ENCODE data around the gene RIPOR3.
A peak's percentile ranks its signal among the peaks of the same experiment; 100 is the strongest.
"Not testable (repeated sequence)": the region's sequence is repeated elsewhere in the genome, so short reads cannot be mapped to it uniquely, and the experiment has no call there.

The RIPOR3 gene

GRCh38 chr20:50627747-50628146 lies 63.6 kb downstream of the RIPOR3 start:
- CTCF ChIA-PET = interaction anchor here (1.9 kb wide), 1 partner anchor 86 kb away, joined by 4 read pairs; no protein-coding TSS in a partner anchor
- no peak for DNase-seq (ENCODE audit: extremely low spot score)
- TF ChIP-seq FOXK2 (IDR thresholded peaks at IDR 0.05) (no peak), NFRKB (IDR thresholded peaks at IDR 0.05) (no peak), L3MBTL2 (conservative IDR thresholded peaks at IDR 0.05) (no peak), SUZ12 (IDR thresholded peaks at IDR 0.05) (no peak), LEF1 (IDR thresholded peaks at IDR 0.05; ENCODE audit: borderline replicate concordance) (no peak)
- POLR2A ChIA-PET = no interaction called here

- ChIA-PET POLR2A (interaction anchor here (1.3 kb wide), 1 partner anchor 164 kb away, joined by 6 read pairs; no protein-coding TSS in a partner anchor), CTCF (interaction anchor here (0.5 to 2.1 kb wide), 16 partner anchors 10 to 893 kb away, joined by 3 to 22 read pairs (median 4); partner anchors contain the start of gene BCAS4)
- peak; percentile 71 for DNase-seq (ENCODE audit: extremely low spot score)
- TF ChIP-seq ELF4 (IDR thresholded peaks at IDR 0.05) = no peak
- TF ChIP-seq TARDBP (IDR thresholded peaks at IDR 0.05) = no peak
- TF ChIP-seq CTBP1 (IDR thresholded peaks at IDR 0.05; ENCODE audit: borderline replicate concordance) = no peak
- no peak for TF ChIP-seq FOXM1 (IDR thresholded peaks at IDR 0.05; ENCODE audit: borderline replicate concordance)
- TF ChIP-seq PKNOX1 (IDR thresholded peaks at IDR 0.05) = no peak
- no peak for TF ChIP-seq FOXK2 (IDR thresholded peaks at IDR 0.05)
- no peak for TF ChIP-seq BHLHE40 (IDR thresholded peaks at IDR 0.05; ENCODE audit: borderline replicate concordance)
- TF ChIP-seq FOXA1 (IDR thresholded peaks at IDR 0.05) = no peak
- TF ChIP-seq L3MBTL2 (conservative IDR thresholded peaks at IDR 0.05) = no peak
- no peak for TF ChIP-seq NFRKB (IDR thresholded peaks at IDR 0.05)
- no peak for TF ChIP-seq SUZ12 (IDR thresholded peaks at IDR 0.05)
- TF ChIP-seq SP1 (IDR thresholded peaks at IDR 0.05) = no peak
- no peak for TF ChIP-seq LEF1 (IDR thresholded peaks at IDR 0.05; ENCODE audit: borderline replicate concordance)
- TF ChIP-seq ZNF384 (IDR thresholded peaks at IDR 0.05) = no peak
- TF ChIP-seq ARNT (IDR thresholded peaks at IDR 0.05) = no peak
- TF ChIP-seq HDGF (IDR thresholded peaks at IDR 0.05; ENCODE audit: borderline replicate concordance) = no peak
These were observed 65.2 kb downstream of the RIPOR3 start for GRCh38 chr20:50625986-50626677.

- DNase-seq (ENCODE audit: extremely low spot score) = no peak
- CTCF ChIA-PET = no interaction called here
- POLR2A ChIA-PET = no interaction called here
- TF ChIP-seq BHLHE40 (IDR thresholded peaks at IDR 0.05; ENCODE audit: borderline replicate concordance) = no peak
These were observed 66.9 kb downstream of the RIPOR3 start for GRCh38 chr20:50624351-50625016.

GRCh38 chr20:50621068-50621665 lies 70.2 kb downstream of the RIPOR3 start:
- DNase-seq (ENCODE audit: extremely low spot score) = no peak
- TF ChIP-seq TARDBP (IDR thresholded peaks at IDR 0.05) (no peak), FOXM1 (IDR thresholded peaks at IDR 0.05; ENCODE audit: borderline replicate concordance) (no peak), BHLHE40 (IDR thresholded peaks at IDR 0.05; ENCODE audit: borderline replicate concordance) (no peak), HDGF (IDR thresholded peaks at IDR 0.05; ENCODE audit: borderline replicate concordance) (no peak), LEF1 (IDR thresholded peaks at IDR 0.05; ENCODE audit: borderline replicate concordance) (no peak), FOXA1 (IDR thresholded peaks at IDR 0.05) (no peak), NFRKB (IDR thresholded peaks at IDR 0.05) (no peak), CTBP1 (IDR thresholded peaks at IDR 0.05; ENCODE audit: borderline replicate concordance) (no peak), PKNOX1 (IDR thresholded peaks at IDR 0.05) (no peak), ZNF384 (IDR thresholded peaks at IDR 0.05) (no peak), FOXK2 (IDR thresholded peaks at IDR 0.05) (no peak), SUZ12 (IDR thresholded peaks at IDR 0.05) (no peak), ELF4 (IDR thresholded peaks at IDR 0.05) (no peak)
- ChIA-PET POLR2A (no interaction called here), CTCF (no interaction called here)

GRCh38 chr20:50620459-50620858 lies 70.9 kb downstream of the RIPOR3 start:
- CTCF ChIA-PET; POLR2A ChIA-PET; DNase-seq (ENCODE audit: extremely low spot score): not testable (repeated sequence)

- POLR2A ChIA-PET = no interaction called here
These were observed 72.8 kb downstream of the RIPOR3 start for GRCh38 chr20:50618537-50618936.

More at GRCh38 chr20:50618537-50618936, 72.8 kb downstream of the RIPOR3 start:
- CTCF ChIA-PET = interaction anchor here (0.6 kb wide), 1 partner anchor 175 kb away, joined by 3 read pairs; no protein-coding TSS in a partner anchor
- TF ChIP-seq HDGF (IDR thresholded peaks at IDR 0.05; ENCODE audit: borderline replicate concordance) (no peak), BHLHE40 (IDR thresholded peaks at IDR 0.05; ENCODE audit: borderline replicate concordance) (no peak), SUZ12 (IDR thresholded peaks at IDR 0.05) (no peak), TARDBP (IDR thresholded peaks at IDR 0.05) (no peak), PKNOX1 (IDR thresholded peaks at IDR 0.05) (no peak), L3MBTL2 (conservative IDR thresholded peaks at IDR 0.05) (no peak), FOXK2 (IDR thresholded peaks at IDR 0.05) (no peak), SP1 (IDR thresholded peaks at IDR 0.05) (no peak), CTBP1 (IDR thresholded peaks at IDR 0.05; ENCODE audit: borderline replicate concordance) (no peak), FOXM1 (IDR thresholded peaks at IDR 0.05; ENCODE audit: borderline replicate concordance) (no peak), ELF4 (IDR thresholded peaks at IDR 0.05) (no peak), ARNT (IDR thresholded peaks at IDR 0.05) (no peak), ZNF384 (IDR thresholded peaks at IDR 0.05) (no peak), NFRKB (IDR thresholded peaks at IDR 0.05) (no peak)
- no peak for DNase-seq (ENCODE audit: extremely low spot score)

Measured in HEK293T (cell line).